Keratinocyte (primary cell): Measurements from ENCODE around the gene FKBP5.

Experiments used
- CTCF ChIP-seq, 3 experiments: IDR thresholded peaks in 1 of 3; conservative IDR thresholded peaks in 1 of 3; optimal IDR thresholded peaks in 1 of 3; 2 replicates in 2 of 3; 3 replicates in 1 of 3; pipeline versions ENCODE3 to v1.5.1; 2011; ENCODE audit warnings: low read length in 3 of 3, mild to moderate bottlenecking in 3 of 3, moderate library complexity in 2 of 3, control low read depth in 1 of 3, inconsistent platforms in 1 of 3; ENCODE audit not compliant: insufficient read depth in 2 of 3; ENCODE audit errors: extremely low read depth in 1 of 3
- EZH2 ChIP-seq: IDR thresholded peaks from one replicate; pipeline ENCODE4 v1.6.1; 2012; ENCODE audit warnings: inconsistent platforms, mild to moderate bottlenecking, low read length, moderate library complexity

GRCh38 chr6:35611240-35611639 is 77.5 kb downstream of the FKBP5 start:
- no peak for TF ChIP-seq CTCF (optimal IDR thresholded peaks at IDR 0.05 in 1 of 3, IDR thresholded peaks at IDR 0.05 in 1 of 3, conservative IDR thresholded peaks at IDR 0.05 in 1 of 3; ENCODE audit: extremely low read depth in 1 of 3, insufficient read depth in 2 of 3, low read length in 3 of 3)
- TF ChIP-seq EZH2 = no peak
